GM18870 (cell line): ENCODE data around the gene OR8J3.
"Not testable (repeated sequence)": the region's sequence is repeated elsewhere in the genome, so short reads cannot be mapped to it uniquely, and the experiment has no call there.

Experiments used
- ATAC-seq: cut with Tn5 transposase; IDR thresholded peaks from one replicate; pipeline ENCODE4 v1.9.1; 2021; ENCODE audit warnings: moderate library complexity; ENCODE audit not compliant: unreplicated experiment

OR8J3 gene, protein sequence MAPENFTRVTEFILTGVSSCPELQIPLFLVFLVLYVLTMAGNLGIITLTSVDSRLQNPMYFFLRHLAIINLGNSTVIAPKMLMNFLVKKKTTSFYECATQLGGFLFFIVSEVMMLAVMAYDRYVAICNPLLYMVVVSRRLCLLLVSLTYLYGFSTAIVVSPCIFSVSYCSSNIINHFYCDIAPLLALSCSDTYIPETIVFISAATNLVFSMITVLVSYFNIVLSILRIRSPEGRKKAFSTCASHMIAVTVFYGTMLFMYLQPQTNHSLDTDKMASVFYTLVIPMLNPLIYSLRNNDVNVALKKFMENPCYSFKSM

DNA sequence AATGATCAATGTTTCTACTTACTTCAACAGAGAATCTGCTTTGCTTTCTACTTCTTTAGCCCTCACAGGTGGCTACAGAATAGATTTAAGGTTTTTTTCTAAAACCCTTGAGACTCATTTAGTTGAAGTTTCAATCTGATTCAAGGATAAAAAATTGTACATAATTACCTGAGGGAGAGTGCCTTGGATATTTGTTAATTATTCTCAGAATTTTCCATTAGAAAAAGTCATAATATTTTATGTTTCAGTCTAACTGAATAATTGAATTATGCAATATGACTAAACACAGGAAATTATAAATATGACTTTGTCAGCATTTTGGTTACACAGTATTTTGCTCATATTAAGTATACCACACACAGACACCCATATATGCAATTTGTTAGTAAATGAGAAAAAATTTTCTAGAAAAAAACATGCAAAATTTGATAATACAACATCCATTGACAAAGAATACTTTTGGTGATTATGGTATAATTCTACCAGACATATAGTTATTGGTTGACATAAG, at the start of gene OR8J3:
Gene OR8J3, minus strand, starts transcription at position 51 of the 511 bp plus-strand sequence. CDS start 2,483 bp downstream, outside the sequence.
- ATAC-seq = no peak

DNA sequence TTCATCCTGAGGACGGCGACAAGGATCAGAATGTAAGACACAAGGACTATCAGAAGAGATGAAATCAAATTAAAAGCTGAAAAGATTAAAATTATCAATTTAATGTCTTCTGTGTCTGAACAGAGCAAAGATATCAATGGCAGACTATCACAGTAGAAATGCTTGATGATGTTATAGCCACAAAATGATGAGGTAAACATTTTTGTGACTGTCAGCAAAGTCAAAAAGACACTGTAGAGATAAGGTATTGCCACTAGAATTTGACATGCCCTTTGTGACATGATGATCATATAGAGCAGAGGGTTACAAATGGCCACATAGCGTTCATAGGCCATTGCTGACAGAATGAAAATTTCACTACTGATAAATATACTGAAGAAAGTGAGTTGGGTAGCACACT, 48.6 kb upstream of the OR8J3 start:
- no peak for ATAC-seq

DNA sequence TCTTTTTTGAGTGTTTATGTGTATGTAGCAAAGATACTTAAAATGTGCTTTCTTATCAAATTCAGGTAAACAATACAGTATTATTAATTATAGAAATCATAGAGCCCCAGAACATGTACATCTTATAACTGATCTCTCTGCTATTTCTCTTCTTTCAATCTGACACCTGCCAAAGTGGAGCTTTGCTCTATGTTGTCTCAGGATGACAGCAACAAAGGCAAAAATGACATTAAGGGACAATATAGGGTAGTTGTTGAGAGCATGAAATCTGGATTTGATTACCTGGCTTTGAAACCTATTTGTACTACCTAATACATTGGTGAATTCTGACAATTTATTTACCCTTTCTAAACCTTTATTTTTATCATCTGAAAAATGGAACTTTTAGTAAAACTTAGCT, 43.5 kb upstream of the OR8J3 start:
- no peak for ATAC-seq

DNA sequence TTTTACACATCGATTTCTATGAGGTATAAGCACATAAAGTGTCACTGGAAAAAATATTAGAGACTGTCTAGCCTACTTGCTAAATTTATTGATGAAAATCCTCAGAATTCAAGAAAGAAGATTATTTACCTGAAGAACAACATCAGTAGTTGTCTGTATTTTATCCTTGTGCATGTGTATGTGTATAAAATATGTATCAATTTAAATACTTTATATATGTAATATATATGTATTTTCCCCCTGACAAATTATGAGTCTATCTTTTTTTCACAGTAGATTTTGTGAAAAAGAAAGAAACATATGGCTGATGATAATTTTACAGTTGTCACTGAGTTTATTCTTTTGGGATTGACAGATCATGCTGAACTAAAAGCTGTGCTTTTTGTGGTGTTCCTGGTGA, 36.3 kb upstream of the OR8J3 start, which contains the start of gene OR5J2:
Gene OR5J2, plus strand, starts transcription at position 301 of the 400 bp plus-strand sequence. Its CDS starts 0 bp downstream, at position 301.
- ATAC-seq = no peak

DNA sequence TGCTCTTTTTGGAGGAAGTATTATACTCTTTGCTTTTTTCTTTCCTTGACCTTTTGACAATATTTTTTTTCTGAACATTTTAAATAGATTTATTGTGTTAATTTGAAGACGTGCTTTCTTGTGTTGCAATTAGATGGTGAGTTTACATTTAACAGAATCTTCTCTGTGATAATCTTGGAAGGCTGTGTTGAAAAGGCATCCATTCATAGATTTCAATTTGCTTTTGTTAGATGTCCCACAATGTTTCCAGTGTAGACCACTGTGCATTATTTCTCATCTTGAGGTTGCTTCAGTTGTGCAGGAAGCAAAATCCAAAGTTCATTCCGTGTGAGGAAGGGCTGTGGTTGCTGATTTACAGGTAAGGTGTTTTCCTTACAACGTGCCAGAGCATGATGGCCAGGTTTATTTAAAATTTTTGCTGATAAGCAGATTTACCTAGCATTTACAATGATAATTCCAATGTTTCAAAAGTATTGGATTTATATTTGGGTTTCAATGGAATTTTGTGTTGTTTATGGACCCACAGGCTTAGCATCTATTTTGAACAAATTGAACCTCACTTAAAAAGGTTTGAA, 32.3 kb upstream of the OR8J3 start:
- ATAC-seq = no peak

DNA sequence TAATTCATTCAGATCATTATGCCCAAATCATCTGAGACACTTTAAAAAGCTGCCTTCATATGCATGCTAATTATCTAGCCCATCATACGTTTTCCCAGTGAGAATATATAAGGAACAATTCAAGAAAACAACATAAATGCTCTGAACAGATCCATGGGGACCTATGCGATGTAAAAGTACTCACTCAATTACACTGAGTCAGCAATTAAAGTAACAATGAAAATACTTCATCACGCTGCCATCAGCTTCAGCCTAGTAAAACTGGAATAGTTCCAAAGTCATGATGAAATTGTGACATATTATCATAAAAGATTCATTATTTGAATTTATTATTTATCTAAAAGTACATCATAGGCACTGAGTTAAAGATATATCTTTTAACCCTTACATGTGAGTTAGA, 23.8 kb upstream of the OR8J3 start:
- no peak for ATAC-seq

DNA sequence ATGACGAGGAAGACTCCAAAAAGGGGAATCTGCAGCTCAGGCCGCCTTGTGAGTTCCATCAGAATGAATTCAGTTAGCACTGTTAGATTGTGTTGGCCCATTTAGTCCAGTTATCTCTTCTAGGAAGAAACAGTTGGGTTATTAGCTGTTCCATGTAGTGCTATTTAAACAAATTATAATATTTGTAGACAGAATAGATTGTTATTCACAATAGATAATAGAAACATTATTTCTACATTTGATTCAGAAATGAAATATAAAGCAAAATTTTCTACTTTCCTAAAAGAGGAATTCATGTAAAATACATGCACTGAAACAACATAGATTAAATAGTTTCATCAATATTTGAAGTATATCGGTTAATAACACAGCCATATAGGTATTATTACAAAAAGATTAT, 20.2 kb upstream of the OR8J3 start, which contains the start of gene OR8K5:
Gene OR8K5, minus strand, starts transcription at position 101 of the 400 bp plus-strand sequence. Its CDS starts 0 bp downstream, at position 101.
- no peak for ATAC-seq

DNA sequence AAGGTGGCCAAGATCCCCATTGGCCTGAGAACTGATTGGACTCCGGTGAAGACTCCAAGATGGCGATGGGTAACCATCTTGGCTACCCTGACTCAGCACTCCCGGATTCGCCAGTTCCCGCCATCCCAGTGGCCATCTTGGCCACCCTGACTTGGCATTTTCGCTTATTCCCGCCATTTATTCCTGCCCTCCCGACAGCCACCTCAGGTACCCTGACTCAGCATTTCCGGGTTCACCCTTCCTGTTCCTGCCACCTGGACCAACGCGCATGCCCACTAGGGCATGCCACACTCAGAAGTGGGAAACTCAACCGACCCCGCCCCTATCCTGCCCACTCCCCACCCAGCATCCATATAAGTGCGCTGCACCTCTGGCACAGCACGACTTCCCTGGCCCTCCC, 12.3 kb upstream of the OR8J3 start:
- ATAC-seq = no peak

DNA sequence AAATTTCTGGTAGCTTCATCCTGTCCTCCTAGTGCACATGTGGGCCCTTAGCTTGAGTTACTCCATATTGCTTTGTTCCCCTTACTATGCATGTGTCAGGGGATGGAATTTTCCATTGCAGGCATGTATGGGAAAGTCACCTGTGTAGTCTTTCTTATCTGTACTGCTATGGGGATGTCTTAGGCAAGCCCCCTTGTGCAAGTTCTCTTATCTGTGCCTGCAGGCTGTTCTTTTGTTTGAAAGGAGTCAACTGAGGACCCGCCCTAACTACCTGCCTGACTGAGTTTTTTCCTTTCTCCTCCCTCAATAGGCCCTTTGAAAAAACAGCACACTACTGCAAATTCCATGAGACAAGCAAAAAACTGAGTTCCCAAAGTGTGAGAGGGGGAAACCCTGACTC, 11.4 kb upstream of the OR8J3 start:
- ATAC-seq = no peak

DNA sequence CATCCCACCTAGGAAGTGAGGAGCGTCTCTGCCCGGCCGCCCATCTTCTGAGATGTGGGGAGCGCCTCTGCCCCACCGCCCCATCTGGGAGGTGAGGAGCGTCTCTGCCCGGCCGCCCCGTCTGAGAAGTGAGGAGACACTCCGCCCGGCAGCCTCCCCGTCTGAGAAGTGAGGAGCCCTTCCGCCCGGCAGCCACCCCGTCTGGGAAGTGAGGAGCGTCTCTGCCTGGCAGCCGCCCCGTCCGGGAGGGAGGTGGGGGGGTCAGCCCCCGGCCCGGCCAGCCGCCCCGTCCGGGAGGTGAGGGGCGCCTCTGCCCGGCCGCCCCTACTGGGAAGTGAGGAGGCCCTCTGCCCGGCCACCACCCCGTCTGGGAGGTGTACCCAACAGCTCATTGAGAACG, 3.7 kb upstream of the OR8J3 start:
- ATAC-seq = not testable (repeated sequence)

DNA sequence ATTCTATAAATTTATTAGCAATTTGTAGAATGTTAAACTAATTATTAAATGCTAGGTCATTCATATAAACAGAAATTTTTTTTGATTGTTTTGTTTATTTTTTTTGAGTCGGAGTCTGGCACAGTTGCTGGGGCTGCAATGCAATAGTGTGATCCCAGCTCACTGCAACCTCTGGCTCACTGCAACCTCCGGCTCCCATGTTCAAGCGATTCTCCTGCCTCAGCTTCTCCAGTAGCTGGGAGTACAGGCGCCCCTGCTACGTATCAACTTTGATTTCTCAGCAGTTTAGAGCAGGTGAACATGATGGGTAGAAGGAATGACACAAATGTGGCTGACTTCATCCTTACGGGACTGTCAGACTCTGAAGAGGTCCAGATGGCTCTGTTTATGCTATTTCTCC, 17.9 kb downstream of the OR8J3 start, which contains the start of gene OR8H3:
Gene OR8H3, plus strand, starts transcription at position 301 of the 400 bp plus-strand sequence. Its CDS starts 0 bp downstream, at position 301.
- ATAC-seq = no peak

DNA sequence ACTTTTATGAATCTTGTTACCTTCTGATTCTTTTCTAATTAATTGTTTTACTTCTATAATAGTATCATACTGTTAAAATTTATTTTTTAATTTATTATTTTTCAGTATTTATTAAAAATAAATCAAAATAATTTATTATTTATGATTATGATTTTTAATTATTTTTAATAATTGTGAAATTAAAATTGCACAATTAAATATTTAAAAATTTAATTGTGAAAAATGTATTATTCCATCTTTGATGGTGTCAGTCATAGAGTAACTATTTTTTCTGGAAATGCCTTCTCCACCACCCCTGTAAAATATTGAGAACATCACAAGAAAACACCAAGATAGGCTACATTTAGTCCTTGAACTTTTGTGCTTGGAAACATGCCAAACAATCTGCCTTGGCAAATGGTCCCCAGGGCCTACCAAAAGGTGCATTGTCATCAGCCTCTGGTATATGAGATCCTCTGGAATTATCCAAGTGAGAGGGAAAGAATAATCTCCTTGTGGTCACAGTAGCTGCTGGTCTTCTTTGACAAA, 36.7 kb downstream of the OR8J3 start, which contains the start of gene OR8H2:
Gene OR8H2, plus strand, starts transcription at position 478 of the 528 bp plus-strand sequence. CDS start 1,356 bp downstream, outside the sequence.
- no peak for ATAC-seq

DNA sequence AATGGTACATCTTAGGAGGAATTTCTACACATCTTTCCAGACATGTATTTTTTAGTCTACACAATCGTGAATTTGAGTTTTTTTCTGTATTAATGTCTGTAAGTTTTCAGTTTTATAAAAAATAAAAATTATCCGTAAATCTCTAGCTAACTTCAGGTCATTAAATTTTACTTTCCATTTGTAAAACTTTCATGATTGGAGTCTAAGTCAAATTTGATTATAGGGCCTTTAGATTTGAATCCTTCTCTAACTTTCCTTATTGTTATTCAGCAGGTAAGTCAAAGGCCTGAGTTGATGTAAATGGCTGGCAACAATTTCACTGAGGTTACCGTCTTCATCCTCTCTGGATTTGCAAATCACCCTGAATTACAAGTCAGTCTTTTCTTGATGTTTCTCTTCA, 47.0 kb downstream of the OR8J3 start, which contains the start of gene OR8I2:
Gene OR8I2, plus strand, starts transcription at position 301 of the 400 bp plus-strand sequence. Its CDS starts 0 bp downstream, at position 301.
- ATAC-seq = no peak

DNA sequence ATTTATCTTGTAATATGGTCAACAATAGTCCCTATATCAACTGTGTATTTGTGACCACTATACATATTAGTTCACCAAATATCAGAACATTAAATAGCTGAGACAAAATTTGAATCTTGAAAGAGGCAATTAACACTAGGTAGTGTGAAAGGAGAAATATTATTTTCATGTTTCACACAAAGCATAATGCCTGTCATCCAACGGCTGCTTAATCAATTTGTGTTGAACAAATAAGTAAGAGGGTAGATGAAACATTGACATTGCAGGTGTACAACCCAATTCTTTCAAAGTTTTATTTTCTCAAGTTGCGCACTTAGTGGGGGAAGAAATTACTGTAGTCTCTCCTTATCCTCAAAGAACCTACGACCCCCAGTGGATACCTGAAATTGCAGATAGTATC, 50.3 kb downstream of the OR8J3 start:
- no peak for ATAC-seq
